Smooth muscle cell (in vitro differentiated cells): Measurements from ENCODE around the gene BLACAT1. TPM values are rescaled to one million over a fixed set of nuclear protein-coding genes. Genes with fewer than 3 reads are reported as not detected.

Experiments used
- DNase-seq: peaks from one replicate; lab custom pipeline; 2025; ENCODE audit not compliant: unreplicated experiment; lab: John Stamatoyannopoulos, UW
- H2AFZ ChIP-seq: fragments of 200-600 bp; sonication (generic); 2 replicates; pipeline ENCODE4 v1.6.0; 2016; ENCODE audit warnings: antibody characterized with exemption, low read depth, mild to moderate bottlenecking
- H3F3A ChIP-seq: fragments of 200-600 bp; sonication (generic); 2 replicates; pipeline ENCODE4 v1.6.0; 2017; ENCODE audit warnings: antibody characterized with exemption, low read depth
- H3K27ac ChIP-seq: fragments of 200-600 bp; sonication (generic); 2 replicates; pipeline ENCODE4 v1.5.1; 2016; ENCODE audit warnings: low read depth, mild to moderate bottlenecking
- H3K27me3 ChIP-seq: fragments of 200-600 bp; sonication (generic); 2 replicates; pipeline ENCODE4 v1.6.1; 2016; ENCODE audit warnings: low read depth, mild to moderate bottlenecking
- H3K36me3 ChIP-seq: fragments of 200-600 bp; sonication (generic); 2 replicates; pipeline ENCODE4 v1.5.1; 2016; ENCODE audit warnings: low read depth
- H3K4me1 ChIP-seq: fragments of 200-600 bp; sonication (generic); 2 replicates; pipeline ENCODE4 v1.5.1; 2016; ENCODE audit warnings: low read depth
- H3K4me2 ChIP-seq: fragments of 200-600 bp; sonication (generic); 2 replicates; pipeline ENCODE4 v1.6.0; 2016; ENCODE audit warnings: mild to moderate bottlenecking
- H3K4me3 ChIP-seq: fragments of 200-600 bp; sonication (generic); 2 replicates; pipeline ENCODE4 v1.5.1; 2016; ENCODE audit warnings: mild to moderate bottlenecking
- H3K79me2 ChIP-seq: fragments of 200-600 bp; sonication (generic); 2 replicates; pipeline ENCODE4 v1.6.0; 2016; ENCODE audit warnings: low read depth, mild to moderate bottlenecking
- H3K9ac ChIP-seq: fragments of 200-600 bp; sonication (generic); 2 replicates; pipeline ENCODE4 v1.6.0; 2016; ENCODE audit warnings: low read depth
- H3K9me3 ChIP-seq: fragments of 200-600 bp; sonication (generic); replicated peaks from 2 replicates; pipeline ENCODE4 v1.5.1; 2016; ENCODE audit warnings: low read depth
- H4K20me1 ChIP-seq: fragments of 200-600 bp; sonication (generic); 2 replicates; pipeline ENCODE4 v1.6.0; 2016; ENCODE audit warnings: low read depth
- WGBS: methylation state at CpG from one replicate; pipeline ENCODE4 v1.1.7; 2016; ENCODE audit warnings: low lambda C conversion rate; 5-methylcytosine and 5-hydroxymethylcytosine counted together
- polyA plus RNA-seq: library from polyadenylated mRNA; unstranded; fragments of >200 nt; fragmentation: Nextera tagmentation; extraction: Ambion mirVana; gene quantifications from 2 replicates; pipeline ENCODE4 v1.2.1, GENCODE V29; 2016
- total RNA-seq: library from RNA; depleted of rRNA; stranded (reverse); fragments of >200 nt; gene quantifications from 2 replicates; pipeline ENCODE4 v1.2.3, GENCODE V29; 2014
- TF ChIP-seq, protein P1 (sequence below): fragments of 200-600 bp; sonication (generic); IDR thresholded peaks from 2 replicates; pipeline ENCODE4 v1.5.1; 2017; ENCODE audit warnings: borderline replicate concordance, mild to moderate bottlenecking, antibody characterized with exemption; ENCODE audit not compliant: insufficient read depth, poor library complexity, severe bottlenecking

The BLACAT1 gene
- total and polyA plus RNA-seq, 2 experiments from 2014 or later: 0.72 to 3.9 TPM

DNA sequence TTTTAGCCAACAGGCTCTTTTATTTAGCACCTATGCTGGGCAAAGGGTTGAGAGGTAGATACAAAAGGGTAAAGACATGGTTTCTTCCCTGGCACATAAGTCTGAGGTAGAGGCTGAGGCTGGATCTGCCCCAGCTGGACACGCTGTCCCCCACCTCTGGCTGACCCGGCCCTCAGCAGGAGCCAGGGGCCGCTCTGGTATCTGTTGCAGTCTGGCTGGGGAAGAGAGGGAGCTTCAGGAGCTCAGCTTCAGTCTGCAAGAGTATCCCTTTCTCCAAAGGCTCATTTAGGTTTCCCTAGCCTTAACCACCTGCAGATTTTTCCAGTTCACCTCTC, 14.2 kb downstream of the BLACAT1 start:
- no peak overlapping the region for H3K4me3 ChIP-seq
- H3K4me1 ChIP-seq: peaks cover 68% of the 10 kb centered on the region
- H3K9me3 ChIP-seq: no peaks in the 10 kb centered on the region
- WGBS: 88% methylated on average over 3 of the region's 3 CpGs
- H3K9ac ChIP-seq: no peak overlapping the region
- H3K36me3 ChIP-seq: no peaks in the 10 kb centered on the region
- peak overlapping the region; percentile 18 for H3K27ac ChIP-seq
- TF ChIP-seq, protein P1, sequence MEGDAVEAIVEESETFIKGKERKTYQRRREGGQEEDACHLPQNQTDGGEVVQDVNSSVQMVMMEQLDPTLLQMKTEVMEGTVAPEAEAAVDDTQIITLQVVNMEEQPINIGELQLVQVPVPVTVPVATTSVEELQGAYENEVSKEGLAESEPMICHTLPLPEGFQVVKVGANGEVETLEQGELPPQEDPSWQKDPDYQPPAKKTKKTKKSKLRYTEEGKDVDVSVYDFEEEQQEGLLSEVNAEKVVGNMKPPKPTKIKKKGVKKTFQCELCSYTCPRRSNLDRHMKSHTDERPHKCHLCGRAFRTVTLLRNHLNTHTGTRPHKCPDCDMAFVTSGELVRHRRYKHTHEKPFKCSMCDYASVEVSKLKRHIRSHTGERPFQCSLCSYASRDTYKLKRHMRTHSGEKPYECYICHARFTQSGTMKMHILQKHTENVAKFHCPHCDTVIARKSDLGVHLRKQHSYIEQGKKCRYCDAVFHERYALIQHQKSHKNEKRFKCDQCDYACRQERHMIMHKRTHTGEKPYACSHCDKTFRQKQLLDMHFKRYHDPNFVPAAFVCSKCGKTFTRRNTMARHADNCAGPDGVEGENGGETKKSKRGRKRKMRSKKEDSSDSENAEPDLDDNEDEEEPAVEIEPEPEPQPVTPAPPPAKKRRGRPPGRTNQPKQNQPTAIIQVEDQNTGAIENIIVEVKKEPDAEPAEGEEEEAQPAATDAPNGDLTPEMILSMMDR: no peak
- H2AFZ ChIP-seq: no peak overlapping the region
- H3K4me2 ChIP-seq: peak overlapping the region; percentile 14
- H3F3A ChIP-seq: peaks cover 14% of the 10 kb centered on the region
- H3K27me3 ChIP-seq: no peaks in the 10 kb centered on the region
- no peaks in the 10 kb centered on the region for H3K79me2 ChIP-seq
- H4K20me1 ChIP-seq: peaks cover 64% of the 10 kb centered on the region
- DNase-seq: no peak

DNA sequence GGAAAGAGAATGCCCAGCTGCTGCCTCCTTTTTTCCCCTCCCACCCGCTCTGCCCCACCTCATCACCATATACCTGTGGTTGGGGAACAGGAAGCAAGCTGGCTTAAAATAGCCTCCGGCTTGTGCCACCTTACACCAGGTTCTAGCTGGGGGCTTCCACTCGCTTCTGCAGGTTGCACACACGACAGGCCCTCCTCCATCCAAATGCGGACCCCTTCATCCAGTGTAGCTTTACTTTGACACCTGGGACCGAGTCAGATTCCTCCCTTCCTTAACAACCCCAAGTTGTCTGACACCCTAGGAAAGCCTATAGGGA, 14.6 kb downstream of the BLACAT1 start:
- TF ChIP-seq, protein P1: no peak
- H3F3A ChIP-seq: peaks cover 14% of the 10 kb centered on the region
- H3K4me2 ChIP-seq: peak overlapping the region; percentile 14
- H3K36me3 ChIP-seq: no peaks in the 10 kb centered on the region
- DNase-seq: no peak
- peak overlapping the region; percentile 18 for H3K27ac ChIP-seq
- 73% methylated on average over 6 of the region's 6 CpGs for WGBS
- no peaks in the 10 kb centered on the region for H3K79me2 ChIP-seq
- H2AFZ ChIP-seq: no peak overlapping the region
- H3K9ac ChIP-seq: no peak overlapping the region
- H3K27me3 ChIP-seq: peaks cover 1% of the 10 kb centered on the region
- peaks cover 64% of the 10 kb centered on the region for H3K4me1 ChIP-seq
- H3K4me3 ChIP-seq: no peak overlapping the region
- no peaks in the 10 kb centered on the region for H3K9me3 ChIP-seq
- H4K20me1 ChIP-seq: peaks cover 61% of the 10 kb centered on the region

GRCh38 chr1:205440476-205441317, 15.1 kb downstream of the BLACAT1 start:
- Histone ChIP-seq H3K4me1 (peaks cover 58% of the 10 kb centered on the region), H2AFZ (no peak overlapping the region), H3F3A (peaks cover 12% of the 10 kb centered on the region), H3K27ac (peak overlapping the region; percentile 37), H3K36me3 (no peaks in the 10 kb centered on the region), H3K4me2 (peak overlapping the region; percentile 36), H3K4me3 (no peak overlapping the region), H3K79me2 (no peaks in the 10 kb centered on the region), H3K9me3 (no peaks in the 10 kb centered on the region), H3K9ac (no peak overlapping the region), H4K20me1 (peaks cover 57% of the 10 kb centered on the region), H3K27me3 (peaks cover 7% of the 10 kb centered on the region)
- 50% methylated on average over 15 of the region's 15 CpGs for WGBS
- TF ChIP-seq, protein P1: no peak
- DNase-seq: no peak

DNA sequence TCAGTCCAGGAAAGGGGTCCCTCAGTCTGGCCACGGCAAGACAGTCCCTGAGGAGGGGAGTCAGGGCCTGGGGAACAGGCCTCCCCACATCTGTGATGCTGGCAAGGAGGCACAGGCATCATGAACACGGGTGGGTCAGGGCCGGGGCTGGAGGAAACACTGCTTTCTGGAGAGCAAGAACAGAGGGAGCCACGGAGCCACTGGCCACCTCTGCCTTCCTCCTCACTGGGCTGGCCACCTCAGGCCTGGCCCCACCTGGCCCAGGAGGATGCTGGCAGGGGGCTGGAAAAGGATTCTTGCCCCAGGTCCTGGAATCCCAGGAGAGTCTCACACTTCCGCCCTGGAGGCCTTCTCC, 15.7 kb downstream of the BLACAT1 start:
- H3K9ac ChIP-seq: no peak overlapping the region
- no peak overlapping the region for H3K4me3 ChIP-seq
- TF ChIP-seq, protein P1: no peak
- DNase-seq: no peak
- H3K79me2 ChIP-seq: no peaks in the 10 kb centered on the region
- 97% methylated on average over 5 of the region's 5 CpGs for WGBS
- no peak overlapping the region for H3K27ac ChIP-seq
- no peaks in the 10 kb centered on the region for H3K36me3 ChIP-seq
- H3K9me3 ChIP-seq: no peaks in the 10 kb centered on the region
- peaks cover 6% of the 10 kb centered on the region for H3F3A ChIP-seq
- H3K4me2 ChIP-seq: no peak overlapping the region
- peaks cover 52% of the 10 kb centered on the region for H3K4me1 ChIP-seq
- H4K20me1 ChIP-seq: peaks cover 53% of the 10 kb centered on the region
- no peak overlapping the region for H2AFZ ChIP-seq
- H3K27me3 ChIP-seq: peaks cover 8% of the 10 kb centered on the region
